ENCODE results near the gene CACNA2D4.

GRCh38 chr12:1750300-1750699 lies 168.2 kb downstream of the CACNA2D4 start:
- TF ChIP-seq CTCF (IDR thresholded peaks at IDR 0.05; ENCODE audit: low read depth, low read length, missing input control): no peak
- no peak for TF ChIP-seq TAF1 (conservative IDR thresholded peaks at IDR 0.05)
- no peak for TF ChIP-seq NR2F2 (IDR thresholded peaks at IDR 0.05)
- TF ChIP-seq ZBTB33 (IDR thresholded peaks at IDR 0.05): no peak
- TF ChIP-seq, protein P1, sequence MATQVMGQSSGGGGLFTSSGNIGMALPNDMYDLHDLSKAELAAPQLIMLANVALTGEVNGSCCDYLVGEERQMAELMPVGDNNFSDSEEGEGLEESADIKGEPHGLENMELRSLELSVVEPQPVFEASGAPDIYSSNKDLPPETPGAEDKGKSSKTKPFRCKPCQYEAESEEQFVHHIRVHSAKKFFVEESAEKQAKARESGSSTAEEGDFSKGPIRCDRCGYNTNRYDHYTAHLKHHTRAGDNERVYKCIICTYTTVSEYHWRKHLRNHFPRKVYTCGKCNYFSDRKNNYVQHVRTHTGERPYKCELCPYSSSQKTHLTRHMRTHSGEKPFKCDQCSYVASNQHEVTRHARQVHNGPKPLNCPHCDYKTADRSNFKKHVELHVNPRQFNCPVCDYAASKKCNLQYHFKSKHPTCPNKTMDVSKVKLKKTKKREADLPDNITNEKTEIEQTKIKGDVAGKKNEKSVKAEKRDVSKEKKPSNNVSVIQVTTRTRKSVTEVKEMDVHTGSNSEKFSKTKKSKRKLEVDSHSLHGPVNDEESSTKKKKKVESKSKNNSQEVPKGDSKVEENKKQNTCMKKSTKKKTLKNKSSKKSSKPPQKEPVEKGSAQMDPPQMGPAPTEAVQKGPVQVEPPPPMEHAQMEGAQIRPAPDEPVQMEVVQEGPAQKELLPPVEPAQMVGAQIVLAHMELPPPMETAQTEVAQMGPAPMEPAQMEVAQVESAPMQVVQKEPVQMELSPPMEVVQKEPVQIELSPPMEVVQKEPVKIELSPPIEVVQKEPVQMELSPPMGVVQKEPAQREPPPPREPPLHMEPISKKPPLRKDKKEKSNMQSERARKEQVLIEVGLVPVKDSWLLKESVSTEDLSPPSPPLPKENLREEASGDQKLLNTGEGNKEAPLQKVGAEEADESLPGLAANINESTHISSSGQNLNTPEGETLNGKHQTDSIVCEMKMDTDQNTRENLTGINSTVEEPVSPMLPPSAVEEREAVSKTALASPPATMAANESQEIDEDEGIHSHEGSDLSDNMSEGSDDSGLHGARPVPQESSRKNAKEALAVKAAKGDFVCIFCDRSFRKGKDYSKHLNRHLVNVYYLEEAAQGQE (IDR thresholded peaks at IDR 0.05): no peak
- no peak for TF ChIP-seq RXRA (IDR thresholded peaks at IDR 0.05)
- TF ChIP-seq, protein P2, sequence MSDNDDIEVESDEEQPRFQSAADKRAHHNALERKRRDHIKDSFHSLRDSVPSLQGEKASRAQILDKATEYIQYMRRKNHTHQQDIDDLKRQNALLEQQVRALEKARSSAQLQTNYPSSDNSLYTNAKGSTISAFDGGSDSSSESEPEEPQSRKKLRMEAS (IDR thresholded peaks at IDR 0.05): no peak
- no peak for TF ChIP-seq SP1 (IDR thresholded peaks at IDR 0.05)
- TF ChIP-seq JUND (IDR thresholded peaks at IDR 0.05): no peak
